SK-N-MC (cell line): ENCODE data around the gene CIB4.
"Not testable (repeated sequence)": the region's sequence is repeated elsewhere in the genome, so short reads cannot be mapped to it uniquely, and the experiment has no call there.

Experiments
- DNase-seq: peaks from one replicate; pipeline ENCODE4 v3.0.0-alpha.2; 2011; ENCODE audit warnings: low read depth, low spot score
- H3K27ac ChIP-seq: fragments of 200-600 bp; sonication (generic); 2 replicates; pipeline ENCODE4 v1.5.1; 2016; ENCODE audit warnings: mixed run types
- H3K36me3 ChIP-seq: fragments of 200-600 bp; sonication (generic); 2 replicates; pipeline ENCODE4 v1.6.1; 2017; ENCODE audit warnings: antibody characterized with exemption, low read length, mixed read lengths; ENCODE audit not compliant: insufficient read depth
- H3K4me3 ChIP-seq: fragments of 200-600 bp; sonication (generic); 2 replicates; pipeline ENCODE4 v1.5.1; 2016
- H3K9ac ChIP-seq: fragments of 200-600 bp; sonication (generic); 2 replicates; pipeline ENCODE4 v1.8.0; 2017; ENCODE audit warnings: mixed run types, mixed read lengths; ENCODE audit not compliant: insufficient read length
- H3K9me3 ChIP-seq: fragments of 200-600 bp; sonication (generic); 2 replicates; pipeline ENCODE4 v1.6.1; 2017; ENCODE audit warnings: low read depth, mild to moderate bottlenecking, antibody characterized with exemption, low read length, moderate library complexity, mixed read lengths
- EZH2 ChIP-seq: fragments of 200-600 bp; sonication (generic); IDR thresholded peaks from one replicate; pipeline ENCODE4 v1.6.1; 2017; ENCODE audit warnings: antibody characterized with exemption
- FOXP2 ChIP-seq: optimal IDR thresholded peaks from 2 replicates; pipeline ENCODE3; 2011; ENCODE audit warnings: mild to moderate bottlenecking, moderate library complexity; ENCODE audit not compliant: insufficient read depth; ENCODE audit errors: extremely low read length, control extremely low read depth
- POLR2AphosphoS5 ChIP-seq: IDR thresholded peaks from 2 replicates; pipeline ENCODE4 v1.6.1; 2012; ENCODE audit warnings: mild to moderate bottlenecking, low read depth, low read length, borderline replicate concordance

Gene CIB4

GRCh38 chr2:26657265-26657664, 16.1 kb upstream of the CIB4 start:
- Histone ChIP-seq H3K9me3 (no peaks in the 10 kb centered on the region), H3K27ac (no peak overlapping the region), H3K9ac (no peak overlapping the region), H3K36me3 (no peaks in the 10 kb centered on the region), H3K4me3 (no peak overlapping the region)
- no peak for DNase-seq
- TF ChIP-seq FOXP2 (no peak), EZH2 (no peak), POLR2AphosphoS5 (no peak)

GRCh38 chr2:26655611-26656195, 14.5 kb upstream of the CIB4 start:
- H3K36me3 ChIP-seq = no peaks in the 10 kb centered on the region
- TF ChIP-seq POLR2AphosphoS5 (no peak), FOXP2 (no peak), EZH2 (no peak)
- no peak overlapping the region for H3K4me3 ChIP-seq
- no peak for DNase-seq
- peak overlapping the region; percentile 87 for H3K27ac ChIP-seq
- H3K9ac ChIP-seq = no peak overlapping the region
- no peaks in the 10 kb centered on the region for H3K9me3 ChIP-seq

GRCh38 chr2:26655120-26655519, 14.0 kb upstream of the CIB4 start:
- not testable (repeated sequence) for H3K4me3 ChIP-seq, DNase-seq, H3K9me3 ChIP-seq, H3K9ac ChIP-seq, H3K36me3 ChIP-seq
- peak overlapping the region; percentile 97 for H3K27ac ChIP-seq

- DNase-seq = no peak
- H3K4me3 ChIP-seq = no peak overlapping the region
- H3K9ac ChIP-seq = peak overlapping the region; percentile 31
- H3K27ac ChIP-seq = peak overlapping the region; percentile 97
- H3K9me3 ChIP-seq = no peaks in the 10 kb centered on the region
- no peaks in the 10 kb centered on the region for H3K36me3 ChIP-seq
- TF ChIP-seq FOXP2 = no peak
- TF ChIP-seq EZH2 = no peak
- TF ChIP-seq POLR2AphosphoS5 = no peak
Observed at GRCh38 chr2:26654061-26654340, 12.8 kb upstream of the CIB4 start.

- Histone ChIP-seq H3K9me3 (no peaks in the 10 kb centered on the region), H3K36me3 (no peaks in the 10 kb centered on the region), H3K9ac (peak overlapping the region; percentile 31), H3K4me3 (peak overlapping the region; percentile 28; the same call in 1 of the 2 replicates), H3K27ac (peak overlapping the region; percentile 97)
- DNase-seq = no peak
- TF ChIP-seq POLR2AphosphoS5 (no peak), FOXP2 (no peak), EZH2 (no peak)
Observed at GRCh38 chr2:26653207-26654060, 12.3 kb upstream of the CIB4 start.

- DNase-seq = peak; percentile 71
- Histone ChIP-seq H3K36me3 (no peaks in the 10 kb centered on the region), H3K9me3 (no peaks in the 10 kb centered on the region), H3K9ac (peak overlapping the region; percentile 54), H3K27ac (peak overlapping the region; percentile 97), H3K4me3 (peak overlapping the region; percentile 28)
- TF ChIP-seq FOXP2 = no peak
- no peak for TF ChIP-seq POLR2AphosphoS5
- TF ChIP-seq EZH2 = no peak
Observed at GRCh38 chr2:26652361-26653041, 11.3 kb upstream of the CIB4 start.

GRCh38 chr2:26651799-26652198, 10.6 kb upstream of the CIB4 start:
- Histone ChIP-seq H3K27ac (peak overlapping the region; percentile 97), H3K36me3 (no peaks in the 10 kb centered on the region), H3K9me3 (no peaks in the 10 kb centered on the region), H3K9ac (peak overlapping the region; percentile 54), H3K4me3 (peak overlapping the region; percentile 28)
- DNase-seq = no peak
- TF ChIP-seq FOXP2 = no peak
- TF ChIP-seq POLR2AphosphoS5 = no peak
- no peak for TF ChIP-seq EZH2

GRCh38 chr2:26651470-26651771, 10.3 kb upstream of the CIB4 start:
- no peak overlapping the region for H3K4me3 ChIP-seq
- no peak for TF ChIP-seq POLR2AphosphoS5
- TF ChIP-seq FOXP2 = no peak
- TF ChIP-seq EZH2 = no peak
- peak overlapping the region; percentile 54 for H3K9ac ChIP-seq
- H3K36me3 ChIP-seq = no peaks in the 10 kb centered on the region
- H3K9me3 ChIP-seq = no peaks in the 10 kb centered on the region
- H3K27ac ChIP-seq = peak overlapping the region; percentile 97
- no peak for DNase-seq
